Skeletal muscle tissue (tissue), 4 donors: ENCODE results near the gene ABTB2. TPM values are rescaled to one million over a fixed set of nuclear protein-coding genes. Genes with fewer than 3 reads are reported as not detected.

ENCODE experiments used
- H3K27ac ChIP-seq: one replicate; pipeline ENCODE4 v1.7.0; 2013; ENCODE audit warnings: mild to moderate bottlenecking, low read depth, low read length, inconsistent platforms
- H3K27me3 ChIP-seq, 3 donors: one replicate each; pipeline ENCODE4 v1.7.0; 2013; ENCODE audit warnings: low read length in 3 of 3; ENCODE audit not compliant: control insufficient read depth in 3 of 3, insufficient read depth in 3 of 3
- H3K36me3 ChIP-seq, 3 donors: one replicate each; pipeline ENCODE4 v1.7.0; 2013; ENCODE audit warnings: low read length in 3 of 3; ENCODE audit not compliant: control insufficient read depth in 3 of 3, insufficient read depth in 3 of 3
- H3K4me1 ChIP-seq, 3 donors: one replicate each; pipeline ENCODE4 v1.7.0; 2013; ENCODE audit warnings: low read length in 3 of 3, mild to moderate bottlenecking in 3 of 3; ENCODE audit not compliant: control insufficient read depth in 3 of 3, insufficient read depth in 3 of 3
- H3K4me3 ChIP-seq, 3 donors: one replicate each; pipeline ENCODE4 v1.7.0; 2013; ENCODE audit warnings: low read length in 3 of 3
- H3K9ac ChIP-seq, 3 donors: one replicate each; pipeline ENCODE4 v1.7.0; 2013; ENCODE audit warnings: low read length in 3 of 3, mild to moderate bottlenecking in 3 of 3, moderate library complexity in 2 of 3, low read depth in 1 of 3
- H3K9me3 ChIP-seq, 3 donors: one replicate each; pipeline ENCODE4 v1.7.0; 2013; ENCODE audit warnings: low read length in 3 of 3; ENCODE audit not compliant: control insufficient read depth in 3 of 3
- total RNA-seq: library from RNA; depleted of rRNA; stranded (reverse); fragments of >200 nt; gene quantifications from one replicate; pipeline ENCODE4 v1.2.3, GENCODE V29; 2014
- donor health status: Osteomylitis.

The ABTB2 gene
- total RNA-seq, 1 donor from 2014 or later = 6.3 TPM

GRCh38 chr11:34274712-34275398, 83.0 kb downstream of the ABTB2 start:
- Histone ChIP-seq H3K9ac (peak overlapping the region in 1 of 3 donors; percentile 50), H3K27ac (peak overlapping the region; percentile 67), H3K4me1 (peaks cover 12 to 30% (median 23%) of the 10 kb centered on the region in 3 donors), H3K27me3 (no peaks in the 10 kb centered on the region), H3K9me3 (no peaks in the 10 kb centered on the region), H3K4me3 (no peak overlapping the region), H3K36me3 (no peaks in the 10 kb centered on the region)

- H3K4me3 ChIP-seq = no peak overlapping the region
- no peak overlapping the region for H3K9ac ChIP-seq
- H3K27ac ChIP-seq = no peak overlapping the region
- no peaks in the 10 kb centered on the region for H3K27me3 ChIP-seq
- no peaks in the 10 kb centered on the region for H3K9me3 ChIP-seq
- no peaks in the 10 kb centered on the region for H3K36me3 ChIP-seq
- peaks cover 12 to 23% (median 16%) of the 10 kb centered on the region in 3 donors for H3K4me1 ChIP-seq
Measured at GRCh38 chr11:34273099-34273498, 84.7 kb downstream of the ABTB2 start.

GRCh38 chr11:34271727-34272126, 86.1 kb downstream of the ABTB2 start:
- Histone ChIP-seq H3K4me1 (peaks cover 17 to 30% (median 22%) of the 10 kb centered on the region in 3 donors), H3K9me3 (no peaks in the 10 kb centered on the region), H3K27ac (no peak overlapping the region), H3K36me3 (no peaks in the 10 kb centered on the region), H3K9ac (no peak overlapping the region), H3K27me3 (no peaks in the 10 kb centered on the region), H3K4me3 (no peak overlapping the region)

- Histone ChIP-seq H3K27me3 (no peaks in the 10 kb centered on the region), H3K9ac (no peak overlapping the region), H3K4me3 (no peak overlapping the region), H3K4me1 (peaks cover 17 to 31% (median 26%) of the 10 kb centered on the region in 3 donors), H3K9me3 (no peaks in the 10 kb centered on the region), H3K27ac (no peak overlapping the region), H3K36me3 (no peaks in the 10 kb centered on the region)
Measured at GRCh38 chr11:34270711-34271110, 87.1 kb downstream of the ABTB2 start.

GRCh38 chr11:34269694-34270245, 88.0 kb downstream of the ABTB2 start:
- Histone ChIP-seq H3K9me3 (no peaks in the 10 kb centered on the region), H3K27me3 (no peaks in the 10 kb centered on the region), H3K4me3 (no peak overlapping the region), H3K36me3 (no peaks in the 10 kb centered on the region), H3K27ac (no peak overlapping the region), H3K9ac (no peak overlapping the region), H3K4me1 (peaks cover 11 to 22% (median 16%) of the 10 kb centered on the region in 3 donors)

- Histone ChIP-seq H3K36me3 (no peaks in the 10 kb centered on the region), H3K9me3 (no peaks in the 10 kb centered on the region), H3K4me3 (no peak overlapping the region), H3K9ac (no peak overlapping the region), H3K4me1 (peaks cover 7 to 19% (median 10%) of the 10 kb centered on the region in 3 donors), H3K27me3 (no peaks in the 10 kb centered on the region), H3K27ac (no peak overlapping the region)
Measured at GRCh38 chr11:34268906-34269430, 88.8 kb downstream of the ABTB2 start.

GRCh38 chr11:34267417-34267816, 90.4 kb downstream of the ABTB2 start:
- Histone ChIP-seq H3K36me3 (no peaks in the 10 kb centered on the region), H3K4me3 (no peak overlapping the region), H3K9ac (peak overlapping the region in 1 of 3 donors; percentile 40), H3K9me3 (no peaks in the 10 kb centered on the region), H3K27ac (no peak overlapping the region), H3K4me1 (peaks cover 14 to 31% (median 25%) of the 10 kb centered on the region in 3 donors), H3K27me3 (no peaks in the 10 kb centered on the region)

- no peaks in the 10 kb centered on the region for H3K9me3 ChIP-seq
- H3K4me1 ChIP-seq = peaks cover 14 to 33% (median 25%) of the 10 kb centered on the region in 3 donors
- no peak overlapping the region for H3K27ac ChIP-seq
- H3K36me3 ChIP-seq = no peaks in the 10 kb centered on the region
- H3K4me3 ChIP-seq = no peak overlapping the region
- peak overlapping the region in 1 of 3 donors; percentile 40 for H3K9ac ChIP-seq
- no peaks in the 10 kb centered on the region for H3K27me3 ChIP-seq
Measured at GRCh38 chr11:34267013-34267412, 90.8 kb downstream of the ABTB2 start.

GRCh38 chr11:34266090-34266912, 91.5 kb downstream of the ABTB2 start:
- no peaks in the 10 kb centered on the region for H3K27me3 ChIP-seq
- H3K9ac ChIP-seq = no peak overlapping the region
- H3K4me1 ChIP-seq = peaks cover 14 to 36% (median 27%) of the 10 kb centered on the region in 3 donors
- H3K36me3 ChIP-seq = no peaks in the 10 kb centered on the region
- no peak overlapping the region for H3K27ac ChIP-seq
- no peaks in the 10 kb centered on the region for H3K9me3 ChIP-seq
- H3K4me3 ChIP-seq = no peak overlapping the region
